H1 (cell line): ENCODE measurements around the gene TSC2. TPM values are rescaled to one million over a fixed set of nuclear protein-coding genes. Genes with fewer than 3 reads are reported as not detected.

Source experiments
- CTCF ChIA-PET: fragments of 300-600 bp; sonication (Branson Sonifier 250); formaldehyde crosslinking; loops from one replicate; lab custom pipeline; 2021; ENCODE audit not compliant: partially characterized antibody; lab: Charles Lee
- POLR2A ChIA-PET: fragments of 300-600 bp; sonication (Branson Sonifier 250); formaldehyde crosslinking; loops from one replicate; lab custom pipeline; 2021; ENCODE audit warnings: inconsistent platforms; ENCODE audit not compliant: partially characterized antibody; lab: Charles Lee
- DNase-seq, 2 experiments: peaks; one replicate each; pipeline versions ENCODE4 v3.0.0 to v3.0.0-alpha.2; 2010 to 2022; ENCODE audit warnings: low spot score in 2 of 2, low read depth in 1 of 2, mixed read lengths in 1 of 2
- FAIRE-seq: peaks from 2 replicates; lab custom pipeline; 2011; peaks lifted over from hg19 to GRCh38; lab: Jason Lieb, UNC
- H2AFZ ChIP-seq: 2 replicates; pipeline ENCODE4 v1.8.1; 2012; ENCODE audit warnings: low read length, inconsistent platforms
- H2AK5ac ChIP-seq: 2 replicates; pipeline ENCODE4 v1.6.1; 2013; ENCODE audit warnings: low read depth, low read length
- H2BK120ac ChIP-seq: replicated peaks from 2 replicates; pipeline ENCODE3; 2013; ENCODE audit warnings: low read depth, low read length, inconsistent platforms
- H2BK12ac ChIP-seq: 2 replicates; pipeline ENCODE4 v1.6.1; 2013; ENCODE audit warnings: low read depth, low read length
- H2BK15ac ChIP-seq: 2 replicates; pipeline ENCODE4 v1.6.1; 2013; ENCODE audit warnings: low read length
- H2BK20ac ChIP-seq: 2 replicates; pipeline ENCODE4 v1.6.1; 2013; ENCODE audit warnings: low read length
- H2BK5ac ChIP-seq: 2 replicates; pipeline ENCODE4 v1.6.1; 2013; ENCODE audit warnings: low read depth, low read length
- H3K14ac ChIP-seq: 2 replicates; pipeline ENCODE4 v1.6.1; 2013; ENCODE audit warnings: inconsistent platforms; ENCODE audit not compliant: insufficient read length
- H3K18ac ChIP-seq: 2 replicates; pipeline ENCODE4 v1.6.1; 2013; ENCODE audit warnings: low read length; ENCODE audit errors: extremely low read depth
- H3K23ac ChIP-seq: 2 replicates; pipeline ENCODE4 v1.6.1; 2013; ENCODE audit warnings: inconsistent platforms; ENCODE audit not compliant: insufficient read length
- H3K23me2 ChIP-seq: 2 replicates; pipeline ENCODE4 v1.6.1; 2013; ENCODE audit warnings: low read depth, low read length
- H3K27ac ChIP-seq: 2 replicates; pipeline ENCODE4 v1.6.1; 2011; ENCODE audit warnings: low read depth, low read length, inconsistent platforms
- H3K27me3 ChIP-seq, 4 experiments: replicated peaks in 1 of 4; 1 replicate in 1 of 4; 2 replicates in 3 of 4; pipeline versions ENCODE4 v1.6.1 to v1.8.1; 2011 to 2013; ENCODE audit warnings: low read length in 3 of 4, mild to moderate bottlenecking in 3 of 4, inconsistent platforms in 2 of 4, mixed read lengths in 2 of 4, moderate library complexity in 1 of 4; ENCODE audit not compliant: control insufficient read depth in 3 of 4, insufficient read depth in 3 of 4; ENCODE audit errors: extremely low read depth in 1 of 4
- H3K36me3 ChIP-seq, 4 experiments: 2 replicates each; pipeline versions ENCODE4 v1.6.1 to v1.8.1; 2011 to 2013; ENCODE audit warnings: mild to moderate bottlenecking in 4 of 4, low read length in 3 of 4, moderate library complexity in 2 of 4, control low read depth in 1 of 4, inconsistent platforms in 1 of 4; ENCODE audit not compliant: insufficient read depth in 4 of 4, control insufficient read depth in 2 of 4
- H3K4ac ChIP-seq: replicated peaks from 2 replicates; pipeline ENCODE3; 2013; ENCODE audit warnings: low read length, low read depth, mixed read lengths, inconsistent platforms; ENCODE audit not compliant: insufficient read length
- H3K4me1 ChIP-seq, 4 experiments: replicated peaks in 1 of 4; 1 replicate in 1 of 4; 2 replicates in 3 of 4; pipeline versions ENCODE4 v1.6.1 to v1.8.1; 2011 to 2013; ENCODE audit warnings: low read length in 3 of 4, inconsistent platforms in 2 of 4, mixed read lengths in 1 of 4; ENCODE audit not compliant: insufficient read depth in 4 of 4, control insufficient read depth in 3 of 4
- H3K4me2 ChIP-seq, 2 experiments: 2 replicates each; pipeline versions ENCODE4 v1.6.1 to v1.8.1; 2011 to 2013; ENCODE audit warnings: low read depth in 2 of 2, low read length in 2 of 2, control low read depth in 1 of 2, inconsistent platforms in 1 of 2, mild to moderate bottlenecking in 1 of 2; ENCODE audit not compliant: insufficient read depth in 1 of 2
- H3K4me3 ChIP-seq, 4 experiments: fragments of 200-600, 300-600 bp in 1 of 4; sonication (generic), shearing (Covaris generic), sonication (Bioruptor Twin) in 1 of 4; 2 replicates each; pipeline versions ENCODE4 v1.5.1 to v1.8.1; 2011 to 2016; ENCODE audit warnings: low read length in 4 of 4, low read depth in 3 of 4, control low read depth in 2 of 4, inconsistent platforms in 2 of 4, mild to moderate bottlenecking in 2 of 4, mixed read lengths in 1 of 4, moderate library complexity in 1 of 4; ENCODE audit not compliant: insufficient read depth in 2 of 4; ENCODE audit errors: extremely low read depth in 1 of 4
- H3K56ac ChIP-seq: replicated peaks from 2 replicates; pipeline ENCODE3; 2013; ENCODE audit warnings: low read depth, mild to moderate bottlenecking, mixed read lengths, low read length, inconsistent platforms; ENCODE audit not compliant: insufficient read length
- H3K79me1 ChIP-seq: 2 replicates; pipeline ENCODE4 v1.6.1; 2013; ENCODE audit warnings: low read depth, low read length, control low read depth
- H3K79me2 ChIP-seq, 2 experiments: 2 replicates each; pipeline versions ENCODE4 v1.6.1 to v1.8.1; 2012 to 2013; ENCODE audit warnings: low read length in 2 of 2, mild to moderate bottlenecking in 2 of 2, inconsistent platforms in 1 of 2; ENCODE audit not compliant: insufficient read depth in 2 of 2, control insufficient read depth in 1 of 2
- H3K9ac ChIP-seq, 4 experiments: replicated peaks in 1 of 4; 1 replicate in 1 of 4; 2 replicates in 3 of 4; pipeline versions ENCODE4 v1.6.1 to v1.8.1; 2011 to 2013; ENCODE audit warnings: low read depth in 3 of 4, low read length in 3 of 4, control low read depth in 2 of 4, mild to moderate bottlenecking in 2 of 4, moderate library complexity in 2 of 4, inconsistent platforms in 1 of 4; ENCODE audit errors: extremely low read depth in 1 of 4
- H3K9me3 ChIP-seq, 2 experiments: 2 replicates each; pipeline versions ENCODE4 v1.6.1 to v1.8.1; 2012 to 2013; ENCODE audit warnings: mild to moderate bottlenecking in 2 of 2, moderate library complexity in 2 of 2, control low read depth in 1 of 2, inconsistent platforms in 1 of 2, low read depth in 1 of 2, low read length in 1 of 2, mixed read lengths in 1 of 2; ENCODE audit not compliant: insufficient read depth in 2 of 2
- H4K20me1 ChIP-seq, 2 experiments: replicated peaks in 1 of 2; 2 replicates each; pipeline versions ENCODE3 to v1.8.1; 2011 to 2013; ENCODE audit warnings: inconsistent platforms in 2 of 2, low read length in 2 of 2, mild to moderate bottlenecking in 1 of 2; ENCODE audit not compliant: insufficient read depth in 2 of 2, control insufficient read depth in 1 of 2
- H4K5ac ChIP-seq: 2 replicates; pipeline ENCODE4 v1.6.1; 2013; ENCODE audit warnings: low read length, low read depth, mixed read lengths, inconsistent platforms; ENCODE audit not compliant: insufficient read length
- H4K8ac ChIP-seq: 2 replicates; pipeline ENCODE4 v1.8.0; 2013; ENCODE audit warnings: mild to moderate bottlenecking, moderate library complexity, low read length, inconsistent platforms; ENCODE audit not compliant: insufficient read depth; ENCODE audit errors: extremely low read depth
- H4K91ac ChIP-seq: replicated peaks from 2 replicates; pipeline ENCODE3; 2013; ENCODE audit warnings: low read length, mixed read lengths, inconsistent platforms; ENCODE audit not compliant: insufficient read length
- WGBS, 2 experiments: shearing (Covaris generic) in 1 of 2; methylation state at CpG; one replicate each; pipeline versions ENCODE4 v1.1.6 to v1.1.7; 2013 to 2015; ENCODE audit warnings: low lambda C conversion rate in 2 of 2, mixed read lengths in 2 of 2, inconsistent platforms in 1 of 2, low coverage in 1 of 2, missing lambda C conversion rate in 1 of 2; ENCODE audit not compliant: insufficient replicate concordance in 2 of 2, insufficient coverage in 1 of 2, insufficient read length in 1 of 2; ENCODE audit errors: extremely low coverage in 1 of 2, missing lambda C conversion rate in 1 of 2; 5-methylcytosine and 5-hydroxymethylcytosine counted together
- polyA plus RNA-seq, 7 experiments: library from polyadenylated mRNA; depleted of rRNA in 3 of 7; stranded (reverse) in 5 of 7; unstranded in 2 of 7; fragments of >200 nt in 5 of 7; fragments of 200-250 nt in 2 of 7; gene quantifications; 1 replicate in 5 of 7; 2 replicates in 1 of 7; 4 replicates in 1 of 7; pipeline versions ENCODE4 v1.2.1 to v1.2.3, GENCODE V29; 2011 to 2013; ENCODE audit warnings: missing spikeins in 2 of 7, mixed read lengths in 2 of 7
- total RNA-seq: library from RNA; stranded (reverse); fragmentation: NEBNext Ultra II Directional; extraction: Animal tissue kit (Norgen Biotek cat#: 25700); gene quantifications from 2 replicates; pipeline ENCODE4 v1.2.1, GENCODE V29; 2021

TSC2 gene
- total and polyA plus RNA-seq, 2 of the 8 experiments (the other 6 are each of a cell fraction or from before 2014, with no cell fraction given), result 65.9 to 96.6 TPM

DNA sequence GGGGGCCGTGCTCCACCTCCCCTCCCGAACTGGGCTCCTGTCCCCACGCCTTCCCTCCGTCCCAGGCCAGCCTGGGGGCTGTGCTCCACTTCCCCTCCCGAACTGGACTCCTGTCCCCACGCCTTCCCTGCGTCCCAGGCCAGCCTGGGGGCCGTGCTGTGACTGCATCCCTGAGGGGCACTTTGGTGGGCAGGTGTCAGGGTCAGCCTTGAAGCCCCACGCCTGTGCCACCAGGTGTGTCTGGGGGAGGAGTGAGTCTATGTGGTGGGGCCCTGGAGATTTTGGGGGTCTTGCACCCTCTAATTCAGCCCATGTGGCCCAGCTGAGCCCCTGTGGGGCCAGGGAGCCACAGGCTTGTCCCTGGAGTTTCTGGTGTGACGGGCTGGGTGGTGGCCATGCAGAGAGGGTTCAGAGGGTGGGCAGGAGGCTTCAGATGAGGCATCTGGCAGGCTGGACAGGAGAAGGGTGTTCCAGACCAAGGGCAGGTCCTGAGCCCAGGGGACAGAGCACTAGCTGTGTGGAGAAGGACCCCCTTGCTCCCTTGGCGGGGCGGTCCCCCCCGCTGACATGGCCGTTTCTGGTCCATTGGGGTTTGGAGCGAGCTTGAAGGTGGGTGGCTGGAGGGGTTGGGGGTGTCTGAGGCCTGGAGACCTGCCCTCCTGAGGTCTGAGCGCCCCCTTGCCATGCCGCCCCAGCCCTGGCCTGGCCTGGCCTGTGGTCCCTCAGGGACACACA, 12.9 kb upstream of the TSC2 start:
- Histone ChIP-seq H3K27ac (no peak overlapping the region), H4K8ac (no peak overlapping the region), H2BK15ac (no peak overlapping the region), H2BK12ac (no peak overlapping the region), H3K4me2 (no peak overlapping the region), H3K4me3 (no peak overlapping the region), H3K14ac (no peak overlapping the region), H3K9ac (no peak overlapping the region), H3K4me1 (peaks cover 0 to 5% (median 0%) of the 10 kb centered on the region in 4 experiments; a peak in 4 of 7 replicates), H3K23me2 (no peaks in the 10 kb centered on the region), H4K5ac (no peak overlapping the region), H3K4ac (no peak overlapping the region), H3K79me2 (no peaks in the 10 kb centered on the region), H2BK20ac (no peak overlapping the region), H2AK5ac (no peak overlapping the region), H3K9me3 (no peaks in the 10 kb centered on the region), H4K20me1 (peaks cover 0 to 2% of the 10 kb centered on the region in 2 experiments), H4K91ac (no peak overlapping the region), H3K56ac (no peak overlapping the region), H3K23ac (no peak overlapping the region), H3K79me1 (no peaks in the 10 kb centered on the region), H2AFZ (no peak overlapping the region), H3K27me3 (no peaks in the 10 kb centered on the region), H2BK120ac (no peak overlapping the region), H2BK5ac (no peak overlapping the region), H3K18ac (no peak overlapping the region), H3K36me3 (no peaks in the 10 kb centered on the region)
- FAIRE-seq, result no peak
- 88% methylated on average over 12 of the region's 17 CpGs; no CpG with 5 or more reads in 1 of the 2 experiments for WGBS, 2 experiments
- ChIA-PET POLR2A (interaction anchor here (0.7 to 2.1 kb wide), 5 partner anchors 13 to 117 kb away, joined by 3 to 5 read pairs (median 4); partner anchors contain the start of genes NTHL1, RPS2 and TSC2), CTCF (interaction anchor here (0.9 to 1.4 kb wide), 4 partner anchors 12 to 37 kb away, joined by 3 to 6 read pairs (median 4); no protein-coding TSS in a partner anchor)
- DNase-seq, result no peak
